Measurements from ENCODE around the gene DCP1A. TPM values are rescaled to one million over a fixed set of nuclear protein-coding genes. Genes with fewer than 3 reads are reported as not detected.

The DCP1A gene
- total and polyA plus RNA-seq, 11 donors: 5.8 to 23.7 (median 16.3) TPM

- 65 to 72% (median 71%) methylated on average over 8 of the region's 8 CpGs for WGBS, 4 donors
- Histone ChIP-seq H3K27me3 (no peaks in the 10 kb centered on the region), H3K27ac (no peak overlapping the region), H3K4me3 (no peak overlapping the region), H3K4me1 (peaks cover 0 to 22% (median 0%) of the 10 kb centered on the region in 12 donors), H3K9me3 (no peaks in the 10 kb centered on the region), H3K36me3 (peaks cover 0 to 73% (median 59%) of the 10 kb centered on the region in 9 donors)
- peak in 3 of 4 donors; percentile 61 to 75 (median 66) for ATAC-seq
- TF ChIP-seq, protein P1, sequence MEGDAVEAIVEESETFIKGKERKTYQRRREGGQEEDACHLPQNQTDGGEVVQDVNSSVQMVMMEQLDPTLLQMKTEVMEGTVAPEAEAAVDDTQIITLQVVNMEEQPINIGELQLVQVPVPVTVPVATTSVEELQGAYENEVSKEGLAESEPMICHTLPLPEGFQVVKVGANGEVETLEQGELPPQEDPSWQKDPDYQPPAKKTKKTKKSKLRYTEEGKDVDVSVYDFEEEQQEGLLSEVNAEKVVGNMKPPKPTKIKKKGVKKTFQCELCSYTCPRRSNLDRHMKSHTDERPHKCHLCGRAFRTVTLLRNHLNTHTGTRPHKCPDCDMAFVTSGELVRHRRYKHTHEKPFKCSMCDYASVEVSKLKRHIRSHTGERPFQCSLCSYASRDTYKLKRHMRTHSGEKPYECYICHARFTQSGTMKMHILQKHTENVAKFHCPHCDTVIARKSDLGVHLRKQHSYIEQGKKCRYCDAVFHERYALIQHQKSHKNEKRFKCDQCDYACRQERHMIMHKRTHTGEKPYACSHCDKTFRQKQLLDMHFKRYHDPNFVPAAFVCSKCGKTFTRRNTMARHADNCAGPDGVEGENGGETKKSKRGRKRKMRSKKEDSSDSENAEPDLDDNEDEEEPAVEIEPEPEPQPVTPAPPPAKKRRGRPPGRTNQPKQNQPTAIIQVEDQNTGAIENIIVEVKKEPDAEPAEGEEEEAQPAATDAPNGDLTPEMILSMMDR (IDR thresholded peaks at IDR 0.05): no peak
- TF ChIP-seq POLR2A (IDR thresholded peaks at IDR 0.05): no peak
- DNase-seq: no peak
- intact Hi-C loops (cut with DNase I): loop anchor here in 1 of 10 donors (2.0 to 10.0 kb wide), 2 partner anchors 73 to 561 kb away; no protein-coding TSS in a partner anchor
Observed at GRCh38 chr3:53293867-53294266, 53.5 kb downstream of the DCP1A start.

- intact Hi-C loops (cut with DNase I): loop anchor here in 1 of 10 donors (5.0 kb wide), 1 partner anchor 66 kb away; no protein-coding TSS in a partner anchor
- TF ChIP-seq, protein P1 (IDR thresholded peaks at IDR 0.05): no peak
- TF ChIP-seq POLR2A (IDR thresholded peaks at IDR 0.05): no peak
- peaks cover 0 to 94% (median 81%) of the 10 kb centered on the region in 9 donors for H3K36me3 ChIP-seq
- peaks cover 0 to 8% (median 0%) of the 10 kb centered on the region in 12 donors for H3K4me1 ChIP-seq
- 63 to 79% (median 70%) methylated on average over 4 of the region's 4 CpGs for WGBS, 4 donors
- no peaks in the 10 kb centered on the region for H3K9me3 ChIP-seq
- H3K27me3 ChIP-seq: no peaks in the 10 kb centered on the region
- peak overlapping the region in 1 of 12 donors; percentile 65 for H3K27ac ChIP-seq
- ATAC-seq (no peak), DNase-seq (no peak)
- no peak overlapping the region for H3K4me3 ChIP-seq
Observed at GRCh38 chr3:53288214-53288613, 59.1 kb downstream of the DCP1A start.

GRCh38 chr3:53287131-53287629 is 60.2 kb downstream of the DCP1A start:
- H3K36me3 ChIP-seq: peaks cover 0 to 98% (median 76%) of the 10 kb centered on the region in 9 donors
- H3K27me3 ChIP-seq: no peaks in the 10 kb centered on the region
- ATAC-seq: no peak
- peak overlapping the region in 2 of 12 donors; percentile 9 to 65 for H3K27ac ChIP-seq
- 68 to 87% (median 81%) methylated on average over 4 of the region's 4 CpGs for WGBS, 4 donors
- TF ChIP-seq, protein P1 (IDR thresholded peaks at IDR 0.05): no peak
- no peak for TF ChIP-seq POLR2A (IDR thresholded peaks at IDR 0.05)
- DNase-seq: no peak
- no peak overlapping the region for H3K4me3 ChIP-seq
- H3K9me3 ChIP-seq: no peaks in the 10 kb centered on the region
- H3K4me1 ChIP-seq: peaks cover 0 to 8% (median 0%) of the 10 kb centered on the region in 12 donors
- intact Hi-C loops (cut with DNase I): loop anchor here in 1 of 10 donors (5.0 kb wide), 1 partner anchor 65 kb away; no protein-coding TSS in a partner anchor

- TF ChIP-seq, protein P1 (IDR thresholded peaks at IDR 0.05): no peak
- no peak for TF ChIP-seq POLR2A (IDR thresholded peaks at IDR 0.05)
- 53 to 82% (median 70%) methylated on average over 1 of the region's 1 CpG for WGBS, 4 donors
- DNase-seq (no peak), ATAC-seq (no peak)
- intact Hi-C loops (cut with DNase I): loop anchor here in 1 of 10 donors (5.0 kb wide), 1 partner anchor 64 kb away; no protein-coding TSS in a partner anchor
- H3K9me3 ChIP-seq: no peaks in the 10 kb centered on the region
- H3K36me3 ChIP-seq: peaks cover 0 to 94% (median 71%) of the 10 kb centered on the region in 9 donors
- H3K27ac ChIP-seq: peak overlapping the region in 1 of 12 donors; percentile 65
- peaks cover 0 to 5% (median 0%) of the 10 kb centered on the region in 12 donors for H3K4me1 ChIP-seq
- no peaks in the 10 kb centered on the region for H3K27me3 ChIP-seq
- no peak overlapping the region for H3K4me3 ChIP-seq
Observed at GRCh38 chr3:53286727-53287126, 60.6 kb downstream of the DCP1A start.
